ENCODE data around the gene PROK2. TPM values are rescaled to one million over a fixed set of nuclear protein-coding genes. Genes with fewer than 3 reads are reported as not detected.

Gene PROK2
- total RNA-seq, 1 donor from 2014 or later: not detected

DNA sequence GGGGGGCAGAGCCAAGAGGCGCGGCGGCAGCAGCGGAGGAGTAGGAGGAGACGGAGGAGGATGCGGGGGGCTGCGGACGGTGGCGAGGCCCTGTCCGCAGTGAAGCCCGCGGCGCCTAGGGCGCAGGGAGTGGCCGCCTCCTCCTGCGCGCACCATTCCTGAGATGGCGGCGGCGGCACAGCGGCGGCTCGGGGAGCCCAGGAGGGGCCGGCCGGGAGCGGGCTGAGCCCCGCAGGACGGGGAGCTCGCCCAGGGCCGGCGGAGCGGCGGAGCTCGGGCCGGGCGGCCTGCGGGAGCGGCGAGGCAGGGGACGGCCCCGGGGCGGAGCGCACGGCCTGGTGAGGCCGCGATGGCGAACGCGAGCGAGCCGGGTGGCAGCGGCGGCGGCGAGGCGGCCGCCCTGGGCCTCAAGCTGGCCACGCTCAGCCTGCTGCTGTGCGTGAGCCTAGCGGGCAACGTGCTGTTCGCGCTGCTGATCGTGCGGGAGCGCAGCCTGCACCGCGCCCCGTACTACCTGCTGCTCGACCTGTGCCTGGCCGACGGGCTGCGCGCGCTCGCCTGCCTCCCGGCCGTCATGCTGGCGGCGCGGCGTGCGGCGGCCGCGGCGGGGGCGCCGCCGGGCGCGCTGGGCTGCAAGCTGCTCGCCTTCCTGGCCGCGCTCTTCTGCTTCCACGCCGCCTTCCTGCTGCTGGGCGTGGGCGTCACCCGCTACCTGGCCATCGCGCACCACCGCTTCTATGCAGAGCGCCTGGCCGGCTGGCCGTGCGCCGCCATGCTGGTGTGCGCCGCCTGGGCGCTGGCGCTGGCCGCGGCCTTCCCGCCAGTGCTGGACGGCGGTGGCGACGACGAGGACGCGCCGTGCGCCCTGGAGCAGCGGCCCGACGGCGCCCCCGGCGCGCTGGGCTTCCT lies 31.0 kb downstream of the PROK2 start, which contains the start of gene GPR27:
Gene GPR27, plus strand, starts transcription at position 155 of the 909 bp plus-strand sequence. Its CDS starts 195 bp downstream, at position 350.
- H3K27me3 ChIP-seq (ENCODE audit: control insufficient read depth, insufficient read depth, low read length): peaks cover 12% of the 10 kb centered on the region
- H3K36me3 ChIP-seq (ENCODE audit: control insufficient read depth, insufficient read depth, low read length): no peaks in the 10 kb centered on the region
- DNase-seq (ENCODE audit: low read depth): no peak
- no peak for FAIRE-seq
- TF ChIP-seq CTCF (IDR thresholded peaks at IDR 0.05; ENCODE audit: insufficient read depth, low read length, severe bottlenecking): no peak
- H3K4me3 ChIP-seq (ENCODE audit: low read depth, low read length): peak within 1 kb of the TSS; percentile 37

DNA sequence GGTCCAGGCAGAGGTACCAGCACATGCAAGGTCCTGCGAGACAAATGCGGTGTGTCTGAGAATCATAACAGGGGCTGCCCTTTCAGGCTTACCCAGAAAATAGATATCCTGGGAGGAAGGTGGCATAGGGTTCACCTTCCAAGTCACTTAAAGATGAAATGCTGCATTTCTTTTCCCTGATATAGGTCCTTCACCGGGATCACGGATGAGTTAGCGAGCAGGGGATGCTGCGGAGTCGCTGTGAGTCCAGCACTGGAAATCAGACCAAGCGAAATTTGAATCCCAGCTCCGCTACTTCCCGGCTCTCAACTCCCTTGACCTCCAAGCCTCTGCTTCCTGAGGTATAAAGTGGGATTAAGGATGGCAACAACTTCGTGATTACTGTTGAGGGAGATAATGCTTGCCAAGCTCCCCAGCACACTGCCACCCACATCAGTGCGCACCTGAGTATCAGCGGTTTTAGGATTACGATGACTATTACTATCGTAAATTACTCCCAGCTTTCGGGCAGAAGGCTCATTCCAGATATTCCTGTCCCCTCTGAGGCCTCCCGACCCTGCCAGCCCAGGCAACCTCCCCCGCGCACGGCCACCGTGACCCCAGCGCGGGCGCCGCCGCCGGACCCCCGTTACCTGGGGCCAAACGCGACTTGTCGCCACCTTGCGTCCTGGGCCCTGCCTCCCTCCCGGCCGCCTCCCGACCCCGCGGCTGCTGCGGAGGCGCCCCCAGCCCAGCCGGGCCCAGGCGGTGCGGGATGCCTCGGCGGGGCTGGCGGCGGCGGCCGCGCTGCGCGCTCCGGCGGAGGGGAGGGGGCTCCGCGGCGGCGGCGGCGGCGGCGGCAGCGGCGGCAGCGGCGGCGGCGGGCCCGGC lies 31.9 kb downstream of the PROK2 start:
- no peak for DNase-seq (ENCODE audit: low read depth)
- no peak for TF ChIP-seq CTCF (IDR thresholded peaks at IDR 0.05; ENCODE audit: insufficient read depth, low read length, severe bottlenecking)
- no peak for FAIRE-seq
- no peaks in the 10 kb centered on the region for H3K36me3 ChIP-seq (ENCODE audit: control insufficient read depth, insufficient read depth, low read length)
- H3K4me3 ChIP-seq (ENCODE audit: low read depth, low read length): no peak overlapping the region
- peaks cover 12% of the 10 kb centered on the region for H3K27me3 ChIP-seq (ENCODE audit: control insufficient read depth, insufficient read depth, low read length)

- DNase-seq (ENCODE audit: low read depth): no peak
- no peak for FAIRE-seq
- no peaks in the 10 kb centered on the region for H3K36me3 ChIP-seq (ENCODE audit: control insufficient read depth, insufficient read depth, low read length)
- peaks cover 12% of the 10 kb centered on the region for H3K27me3 ChIP-seq (ENCODE audit: control insufficient read depth, insufficient read depth, low read length)
- no peak for TF ChIP-seq CTCF (IDR thresholded peaks at IDR 0.05; ENCODE audit: insufficient read depth, low read length, severe bottlenecking)
- H3K4me3 ChIP-seq (ENCODE audit: low read depth, low read length): no peak overlapping the region
Observed at GRCh38 chr3:71751602-71752001, 33.3 kb downstream of the PROK2 start.

DNA sequence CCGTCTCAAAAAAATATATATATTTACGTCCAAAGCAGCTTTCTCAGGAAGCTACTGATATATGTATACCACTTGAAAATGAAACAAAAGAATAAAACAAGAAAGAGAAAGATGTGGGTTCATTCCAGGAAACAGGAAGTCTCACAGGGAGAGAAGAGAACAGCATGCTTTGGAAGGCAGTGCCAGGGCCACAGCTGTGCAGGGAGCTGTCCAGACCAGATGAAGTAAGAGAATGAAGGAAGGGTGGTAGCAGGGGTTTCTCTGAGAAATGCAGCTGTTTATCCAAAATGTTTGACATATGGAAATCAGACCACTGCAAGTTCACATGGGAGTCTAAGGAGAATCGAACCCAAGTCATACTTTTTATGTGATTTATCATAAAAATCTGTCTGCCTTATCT lies 40.2 kb downstream of the PROK2 start:
- H3K36me3 ChIP-seq (ENCODE audit: control insufficient read depth, insufficient read depth, low read length): no peaks in the 10 kb centered on the region
- DNase-seq (ENCODE audit: low read depth): no peak
- no peak for TF ChIP-seq CTCF (IDR thresholded peaks at IDR 0.05; ENCODE audit: insufficient read depth, low read length, severe bottlenecking)
- H3K27me3 ChIP-seq (ENCODE audit: control insufficient read depth, insufficient read depth, low read length): no peaks in the 10 kb centered on the region
- no peak overlapping the region for H3K4me3 ChIP-seq (ENCODE audit: low read depth, low read length)
- no peak for FAIRE-seq

GRCh38 chr3:71742621-71743020 lies 42.3 kb downstream of the PROK2 start:
- Histone ChIP-seq H3K27me3 (ENCODE audit: control insufficient read depth, insufficient read depth, low read length) (peaks cover 2% of the 10 kb centered on the region), H3K4me3 (ENCODE audit: low read depth, low read length) (no peak overlapping the region), H3K36me3 (ENCODE audit: control insufficient read depth, insufficient read depth, low read length) (no peaks in the 10 kb centered on the region)
- TF ChIP-seq CTCF (IDR thresholded peaks at IDR 0.05; ENCODE audit: insufficient read depth, low read length, severe bottlenecking): no peak
- no peak for DNase-seq (ENCODE audit: low read depth)
- no peak for FAIRE-seq

Data from bronchial epithelial cell (primary cell).